ENCODE data around the gene ARNT2.

ARNT2 gene

DNA sequence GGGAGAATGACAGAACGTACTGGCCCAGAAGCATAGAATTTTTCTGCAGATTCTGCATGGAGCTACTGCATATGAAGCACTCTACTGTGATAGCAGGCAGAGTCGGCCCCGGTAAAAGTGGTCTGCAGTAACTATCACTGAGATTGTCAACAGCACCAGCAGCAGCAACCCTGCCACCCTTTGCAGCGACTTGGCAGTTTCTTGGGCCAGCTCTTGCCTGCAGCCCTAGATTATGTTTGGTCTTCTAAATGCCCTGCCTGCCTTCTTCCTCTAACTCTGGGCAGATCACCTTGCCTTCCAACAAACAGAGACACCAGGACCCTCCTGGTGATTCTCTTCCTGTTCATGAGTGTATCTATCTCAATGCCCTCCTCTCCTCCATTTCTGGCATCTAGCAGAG, 161.8 kb downstream of the ARNT2 start:
- FAIRE-seq = no peak
- TF ChIP-seq TAF1 (IDR thresholded peaks at IDR 0.05; ENCODE audit: low read depth, low read length) = no peak
- no peak for TF ChIP-seq POLR2A (IDR thresholded peaks at IDR 0.05; ENCODE audit: low read depth, low read length)
- no peak for TF ChIP-seq POLR2AphosphoS5 (IDR thresholded peaks at IDR 0.05; ENCODE audit: low read depth, low read length)
- no peak for TF ChIP-seq POU2F2 (IDR thresholded peaks at IDR 0.05; ENCODE audit: low read depth, low read length)
- no peak for TF ChIP-seq PAX5 (IDR thresholded peaks at IDR 0.05; ENCODE audit: insufficient read depth, low read length, severe bottlenecking)
- TF ChIP-seq SPI1 (IDR thresholded peaks at IDR 0.05; ENCODE audit: low read depth, low read length) = no peak
- no peak for DNase-seq (ENCODE audit: insufficient read length, low spot score)

DNA sequence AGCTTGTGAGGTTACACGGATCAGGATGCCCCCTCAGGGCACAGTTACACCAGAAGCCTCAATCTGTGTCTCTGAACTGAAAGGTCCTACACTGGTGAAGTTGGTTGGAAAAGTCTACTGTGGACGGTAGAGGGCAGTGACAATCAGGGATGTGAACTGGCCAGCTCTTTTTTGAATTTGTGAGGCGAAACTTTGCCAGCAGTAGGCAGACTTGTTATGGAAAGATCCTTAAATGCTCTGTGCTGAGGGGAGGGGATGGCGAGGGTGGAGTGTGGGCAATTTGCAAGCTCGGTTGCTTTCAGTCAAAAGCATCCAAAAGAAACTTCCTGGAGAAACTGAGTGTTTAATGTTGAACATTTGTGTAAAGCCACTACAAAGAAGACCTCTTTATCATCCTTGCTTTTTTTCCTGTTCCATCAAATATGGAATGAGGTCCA, 163.6 kb downstream of the ARNT2 start:
- peak; percentile 20 for FAIRE-seq
- DNase-seq (ENCODE audit: insufficient read length, low spot score) = no peak

GRCh38 chr15:80568298-80568697, 164.1 kb downstream of the ARNT2 start:
- no peak for DNase-seq (ENCODE audit: insufficient read length, low spot score)
- TF ChIP-seq POLR2AphosphoS5 (IDR thresholded peaks at IDR 0.05; ENCODE audit: low read depth, low read length) (no peak), PAX5 (IDR thresholded peaks at IDR 0.05; ENCODE audit: insufficient read depth, low read length, severe bottlenecking) (no peak), POU2F2 (IDR thresholded peaks at IDR 0.05; ENCODE audit: low read depth, low read length) (no peak), POLR2A (IDR thresholded peaks at IDR 0.05; ENCODE audit: low read depth, low read length) (no peak), TAF1 (IDR thresholded peaks at IDR 0.05; ENCODE audit: low read depth, low read length) (no peak), SPI1 (IDR thresholded peaks at IDR 0.05; ENCODE audit: low read depth, low read length) (no peak)
- no peak for FAIRE-seq

More for the DNA sequence above, 163.6 kb downstream of the ARNT2 start:
- TF ChIP-seq PAX5 (IDR thresholded peaks at IDR 0.05; ENCODE audit: insufficient read depth, low read length, severe bottlenecking) = no peak
- TF ChIP-seq POU2F2 (IDR thresholded peaks at IDR 0.05; ENCODE audit: low read depth, low read length) = no peak
- TF ChIP-seq POLR2A (IDR thresholded peaks at IDR 0.05; ENCODE audit: low read depth, low read length) = no peak
- TF ChIP-seq SPI1 (IDR thresholded peaks at IDR 0.05; ENCODE audit: low read depth, low read length) = no peak
- no peak for TF ChIP-seq POLR2AphosphoS5 (IDR thresholded peaks at IDR 0.05; ENCODE audit: low read depth, low read length)
- no peak for TF ChIP-seq TAF1 (IDR thresholded peaks at IDR 0.05; ENCODE audit: low read depth, low read length)

- no peak for TF ChIP-seq POLR2A (IDR thresholded peaks at IDR 0.05; ENCODE audit: low read depth, low read length)
- TF ChIP-seq TAF1 (IDR thresholded peaks at IDR 0.05; ENCODE audit: low read depth, low read length) = no peak
- TF ChIP-seq SPI1 (IDR thresholded peaks at IDR 0.05; ENCODE audit: low read depth, low read length) = no peak
- no peak for TF ChIP-seq PAX5 (IDR thresholded peaks at IDR 0.05; ENCODE audit: insufficient read depth, low read length, severe bottlenecking)
- no peak for TF ChIP-seq POLR2AphosphoS5 (IDR thresholded peaks at IDR 0.05; ENCODE audit: low read depth, low read length)
- no peak for TF ChIP-seq POU2F2 (IDR thresholded peaks at IDR 0.05; ENCODE audit: low read depth, low read length)
- FAIRE-seq (no peak), DNase-seq (ENCODE audit: insufficient read length, low spot score) (no peak)
These were observed 164.9 kb downstream of the ARNT2 start for GRCh38 chr15:80568876-80569605.

- DNase-seq (ENCODE audit: insufficient read length, low spot score) (no peak), FAIRE-seq (no peak)
- no peak for TF ChIP-seq POLR2AphosphoS5 (IDR thresholded peaks at IDR 0.05; ENCODE audit: low read depth, low read length)
- no peak for TF ChIP-seq POU2F2 (IDR thresholded peaks at IDR 0.05; ENCODE audit: low read depth, low read length)
- no peak for TF ChIP-seq TAF1 (IDR thresholded peaks at IDR 0.05; ENCODE audit: low read depth, low read length)
- no peak for TF ChIP-seq POLR2A (IDR thresholded peaks at IDR 0.05; ENCODE audit: low read depth, low read length)
- no peak for TF ChIP-seq SPI1 (IDR thresholded peaks at IDR 0.05; ENCODE audit: low read depth, low read length)
- no peak for TF ChIP-seq PAX5 (IDR thresholded peaks at IDR 0.05; ENCODE audit: insufficient read depth, low read length, severe bottlenecking)
These were observed 165.5 kb downstream of the ARNT2 start for GRCh38 chr15:80569656-80570055.

DNA sequence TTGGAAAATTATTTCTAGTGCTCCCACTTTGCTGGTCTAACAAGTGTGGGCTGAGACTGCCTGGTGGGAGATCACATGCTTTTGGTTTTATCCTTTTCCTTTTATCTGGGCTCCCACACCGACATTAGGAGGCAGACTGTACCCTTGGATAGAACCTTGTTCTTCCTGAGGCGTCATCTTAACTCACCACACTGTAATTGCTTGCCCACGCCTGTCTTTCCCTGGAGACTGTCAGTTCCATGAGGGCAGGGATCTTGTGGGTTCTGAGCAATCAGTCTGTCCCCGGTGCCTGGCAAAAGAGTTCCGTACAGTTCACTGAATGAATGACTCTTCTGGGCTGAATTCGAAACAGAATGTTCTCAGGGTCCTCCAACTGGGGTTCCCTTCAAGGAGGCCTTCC, 166.4 kb downstream of the ARNT2 start:
- DNase-seq (ENCODE audit: insufficient read length, low spot score) (no peak), FAIRE-seq (no peak)
- TF ChIP-seq POLR2AphosphoS5 (IDR thresholded peaks at IDR 0.05; ENCODE audit: low read depth, low read length) (no peak), PAX5 (IDR thresholded peaks at IDR 0.05; ENCODE audit: insufficient read depth, low read length, severe bottlenecking) (no peak), POU2F2 (IDR thresholded peaks at IDR 0.05; ENCODE audit: low read depth, low read length) (no peak), SPI1 (IDR thresholded peaks at IDR 0.05; ENCODE audit: low read depth, low read length) (no peak), POLR2A (IDR thresholded peaks at IDR 0.05; ENCODE audit: low read depth, low read length) (no peak), TAF1 (IDR thresholded peaks at IDR 0.05; ENCODE audit: low read depth, low read length) (no peak)

DNA sequence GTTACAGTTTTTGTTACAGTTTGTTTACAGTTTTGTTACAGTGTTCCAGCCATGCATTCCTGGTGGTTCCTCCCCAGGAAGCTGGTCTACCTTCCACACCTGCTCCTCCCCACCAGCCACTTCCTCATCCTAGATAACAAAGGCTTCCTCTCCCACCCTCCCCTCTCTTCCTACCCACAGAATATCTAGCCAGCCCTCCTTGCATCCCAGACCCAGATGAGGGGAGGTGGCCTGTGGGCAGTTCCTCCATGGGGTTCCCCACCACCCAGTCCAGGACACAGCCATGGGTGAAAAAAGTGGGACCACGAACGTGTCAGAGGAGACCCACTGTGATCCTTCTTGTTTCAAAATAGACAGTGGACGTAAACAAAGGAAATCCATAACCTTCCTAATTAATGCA, 168.2 kb downstream of the ARNT2 start:
- DNase-seq (ENCODE audit: insufficient read length, low spot score) (no peak), FAIRE-seq (no peak)
- TF ChIP-seq SPI1 (IDR thresholded peaks at IDR 0.05; ENCODE audit: low read depth, low read length) (no peak), PAX5 (IDR thresholded peaks at IDR 0.05; ENCODE audit: insufficient read depth, low read length, severe bottlenecking) (no peak)

GRCh38 chr15:80573606-80574005, 169.4 kb downstream of the ARNT2 start:
- FAIRE-seq (no peak), DNase-seq (ENCODE audit: insufficient read length, low spot score) (no peak)

DNA sequence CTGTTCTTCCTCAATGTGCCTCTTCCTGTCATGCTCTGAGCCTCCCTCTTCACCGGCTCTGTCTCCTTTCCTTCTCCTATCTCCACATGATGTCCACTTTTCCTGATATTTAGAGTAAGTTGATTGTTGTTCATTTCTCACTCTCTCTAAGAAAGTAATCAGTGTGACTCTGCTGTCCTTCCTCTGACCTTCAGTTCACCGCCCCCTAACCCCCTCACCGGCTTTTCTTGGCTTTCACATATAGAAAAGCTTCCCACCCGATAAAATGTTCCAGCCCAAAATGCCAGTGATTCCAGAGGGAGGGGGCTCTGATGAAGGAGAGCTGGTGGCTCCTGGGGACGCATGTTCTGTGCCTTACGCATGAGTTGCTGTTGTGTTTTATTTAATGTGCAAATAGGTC, 170.4 kb downstream of the ARNT2 start:
- TF ChIP-seq POLR2A (IDR thresholded peaks at IDR 0.05; ENCODE audit: low read depth, low read length) (no peak), SPI1 (IDR thresholded peaks at IDR 0.05; ENCODE audit: low read depth, low read length) (no peak), POU2F2 (IDR thresholded peaks at IDR 0.05; ENCODE audit: low read depth, low read length) (no peak), TAF1 (IDR thresholded peaks at IDR 0.05; ENCODE audit: low read depth, low read length) (no peak), POLR2AphosphoS5 (IDR thresholded peaks at IDR 0.05; ENCODE audit: low read depth, low read length) (no peak), PAX5 (IDR thresholded peaks at IDR 0.05; ENCODE audit: insufficient read depth, low read length, severe bottlenecking) (no peak)
- FAIRE-seq (no peak), DNase-seq (ENCODE audit: insufficient read length, low spot score) (no peak)

More at GRCh38 chr15:80573606-80574005, 169.4 kb downstream of the ARNT2 start:
- no peak for TF ChIP-seq SPI1 (IDR thresholded peaks at IDR 0.05; ENCODE audit: low read depth, low read length)
- TF ChIP-seq POLR2A (IDR thresholded peaks at IDR 0.05; ENCODE audit: low read depth, low read length) = no peak
- TF ChIP-seq POU2F2 (IDR thresholded peaks at IDR 0.05; ENCODE audit: low read depth, low read length) = no peak
- TF ChIP-seq POLR2AphosphoS5 (IDR thresholded peaks at IDR 0.05; ENCODE audit: low read depth, low read length) = no peak
- no peak for TF ChIP-seq TAF1 (IDR thresholded peaks at IDR 0.05; ENCODE audit: low read depth, low read length)
- no peak for TF ChIP-seq PAX5 (IDR thresholded peaks at IDR 0.05; ENCODE audit: insufficient read depth, low read length, severe bottlenecking)
